Right lung (tissue), 5 donors: ENCODE results near the gene ADAMTS15. TPM values are rescaled to one million over a fixed set of nuclear protein-coding genes. Genes with fewer than 3 reads are reported as not detected.
A peak's percentile ranks its signal among the peaks of the same experiment; 100 is the strongest.

Experiments used
- DNase-seq, 2 donors: peaks; one replicate each; pipeline ENCODE4 v3.0.0-alpha.2; 2013
- polyA plus RNA-seq, 5 donors: library from polyadenylated mRNA; unstranded; fragments of 120-200 nt; gene quantifications; one replicate each; pipeline versions ENCODE4 v1.2.1 to v1.2.3, GENCODE V29; 2013; ENCODE audit warnings: inconsistent platforms in 1 of 5, low replicate concordance in 1 of 5; ENCODE audit not compliant: insufficient read length in 5 of 5, insufficient read depth in 1 of 5

ADAMTS15 gene
- polyA plus RNA-seq, 5 donors = 35.2 to 44.9 (median 37.3) TPM

GRCh38 chr11:130476922-130477491 lies 28.6 kb downstream of the ADAMTS15 start:
- no peak for DNase-seq

GRCh38 chr11:130477586-130478203 lies 29.2 kb downstream of the ADAMTS15 start:
- no peak for DNase-seq

GRCh38 chr11:130478204-130478701 lies 29.8 kb downstream of the ADAMTS15 start:
- DNase-seq = no peak

GRCh38 chr11:130478881-130479280 lies 30.4 kb downstream of the ADAMTS15 start:
- no peak for DNase-seq

GRCh38 chr11:130480186-130480585 lies 31.7 kb downstream of the ADAMTS15 start:
- no peak for DNase-seq

- DNase-seq = no peak
These were observed 32.3 kb downstream of the ADAMTS15 start for GRCh38 chr11:130480711-130481140.

GRCh38 chr11:130483124-130483523 lies 34.7 kb downstream of the ADAMTS15 start:
- DNase-seq = no peak

- no peak for DNase-seq
These were observed 37.5 kb downstream of the ADAMTS15 start for GRCh38 chr11:130485983-130486382.

- DNase-seq = peak; percentile 76 to 77
These were observed 38.0 kb downstream of the ADAMTS15 start for GRCh38 chr11:130486391-130486836.

GRCh38 chr11:130486987-130487923 lies 38.8 kb downstream of the ADAMTS15 start:
- peak; percentile 91 to 93 for DNase-seq

- peak; percentile 89 to 94 for DNase-seq
These were observed 39.7 kb downstream of the ADAMTS15 start for GRCh38 chr11:130487924-130488815.

GRCh38 chr11:130488848-130489584 lies 40.6 kb downstream of the ADAMTS15 start:
- no peak for DNase-seq

GRCh38 chr11:130489716-130490115 lies 41.3 kb downstream of the ADAMTS15 start:
- no peak for DNase-seq

- DNase-seq = no peak
These were observed 42.4 kb downstream of the ADAMTS15 start for GRCh38 chr11:130490682-130491449.

GRCh38 chr11:130498181-130498580 lies 49.7 kb downstream of the ADAMTS15 start:
- no peak for DNase-seq

GRCh38 chr11:130499828-130500227 lies 51.4 kb downstream of the ADAMTS15 start:
- DNase-seq = no peak

- no peak for DNase-seq
These were observed 55.9 kb downstream of the ADAMTS15 start for GRCh38 chr11:130504317-130504716.

GRCh38 chr11:130508913-130509312 lies 60.5 kb downstream of the ADAMTS15 start:
- no peak for DNase-seq

GRCh38 chr11:130509942-130510341 lies 61.5 kb downstream of the ADAMTS15 start:
- no peak for DNase-seq
